Brain microvascular endothelial cell (primary cell): Measurements from ENCODE around the gene ZIC1.

Experiments used
- DNase-seq: peaks from one replicate; pipeline ENCODE4 v3.0.0-alpha.2; 2020
- H3K27ac ChIP-seq: fragments of 250-450 bp; sonication (Bioruptor Pico); 2 replicates; pipeline ENCODE4 v1.5.1; 2020; ENCODE audit warnings: mild to moderate bottlenecking, moderate library complexity
- H3K27me3 ChIP-seq: fragments of 250-450 bp; sonication (Bioruptor Pico); replicated peaks from 2 replicates; pipeline ENCODE4 v1.5.1; 2020; ENCODE audit warnings: mild to moderate bottlenecking
- H3K36me3 ChIP-seq: fragments of 250-450 bp; sonication (Bioruptor Pico); replicated peaks from 2 replicates; pipeline ENCODE4 v1.5.1; 2020; ENCODE audit warnings: mild to moderate bottlenecking
- H3K4me3 ChIP-seq: 2 replicates; pipeline ENCODE4 v1.5.1; 2011; ENCODE audit warnings: low read depth, mild to moderate bottlenecking, control low read depth, low read length, moderate library complexity
- in situ Hi-C: cut with HindIII; loops from 2 replicates; pipeline ENCODE4 v1.10.0; 2017; ENCODE audit warnings: low sequenced_read_pairs, low pct_ligation_motif_present
- TF ChIP-seq, protein P1 (sequence below): IDR thresholded peaks from 2 replicates; pipeline ENCODE4 v1.5.1; 2011; ENCODE audit warnings: low read depth, mild to moderate bottlenecking, moderate library complexity, low read length, control low read depth, inconsistent platforms; ENCODE audit errors: missing control alignments

Gene ZIC1

GRCh38 chr3:147423537-147423797 lies 14.3 kb downstream of the ZIC1 start:
- TF ChIP-seq, protein P1, sequence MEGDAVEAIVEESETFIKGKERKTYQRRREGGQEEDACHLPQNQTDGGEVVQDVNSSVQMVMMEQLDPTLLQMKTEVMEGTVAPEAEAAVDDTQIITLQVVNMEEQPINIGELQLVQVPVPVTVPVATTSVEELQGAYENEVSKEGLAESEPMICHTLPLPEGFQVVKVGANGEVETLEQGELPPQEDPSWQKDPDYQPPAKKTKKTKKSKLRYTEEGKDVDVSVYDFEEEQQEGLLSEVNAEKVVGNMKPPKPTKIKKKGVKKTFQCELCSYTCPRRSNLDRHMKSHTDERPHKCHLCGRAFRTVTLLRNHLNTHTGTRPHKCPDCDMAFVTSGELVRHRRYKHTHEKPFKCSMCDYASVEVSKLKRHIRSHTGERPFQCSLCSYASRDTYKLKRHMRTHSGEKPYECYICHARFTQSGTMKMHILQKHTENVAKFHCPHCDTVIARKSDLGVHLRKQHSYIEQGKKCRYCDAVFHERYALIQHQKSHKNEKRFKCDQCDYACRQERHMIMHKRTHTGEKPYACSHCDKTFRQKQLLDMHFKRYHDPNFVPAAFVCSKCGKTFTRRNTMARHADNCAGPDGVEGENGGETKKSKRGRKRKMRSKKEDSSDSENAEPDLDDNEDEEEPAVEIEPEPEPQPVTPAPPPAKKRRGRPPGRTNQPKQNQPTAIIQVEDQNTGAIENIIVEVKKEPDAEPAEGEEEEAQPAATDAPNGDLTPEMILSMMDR = no peak
- peak; percentile 32 for DNase-seq
- no peaks in the 10 kb centered on the region for H3K36me3 ChIP-seq
- peak overlapping the region; percentile 74 for H3K27ac ChIP-seq
- in situ Hi-C loops = loop anchor here (25.0 kb wide), 1 partner anchor 664 kb away; no protein-coding TSS in a partner anchor
- H3K4me3 ChIP-seq = peak overlapping the region; percentile 42
- H3K27me3 ChIP-seq = no peaks in the 10 kb centered on the region

- peak overlapping the region; percentile 74 for H3K27ac ChIP-seq
- peak overlapping the region; percentile 42 for H3K4me3 ChIP-seq
- in situ Hi-C loops = loop anchor here (25.0 kb wide), 1 partner anchor 663 kb away; no protein-coding TSS in a partner anchor
- peak; percentile 80 for DNase-seq
- TF ChIP-seq, protein P1 = no peak
- no peaks in the 10 kb centered on the region for H3K36me3 ChIP-seq
- no peaks in the 10 kb centered on the region for H3K27me3 ChIP-seq
These were observed 14.8 kb downstream of the ZIC1 start for GRCh38 chr3:147423798-147424580.

DNA sequence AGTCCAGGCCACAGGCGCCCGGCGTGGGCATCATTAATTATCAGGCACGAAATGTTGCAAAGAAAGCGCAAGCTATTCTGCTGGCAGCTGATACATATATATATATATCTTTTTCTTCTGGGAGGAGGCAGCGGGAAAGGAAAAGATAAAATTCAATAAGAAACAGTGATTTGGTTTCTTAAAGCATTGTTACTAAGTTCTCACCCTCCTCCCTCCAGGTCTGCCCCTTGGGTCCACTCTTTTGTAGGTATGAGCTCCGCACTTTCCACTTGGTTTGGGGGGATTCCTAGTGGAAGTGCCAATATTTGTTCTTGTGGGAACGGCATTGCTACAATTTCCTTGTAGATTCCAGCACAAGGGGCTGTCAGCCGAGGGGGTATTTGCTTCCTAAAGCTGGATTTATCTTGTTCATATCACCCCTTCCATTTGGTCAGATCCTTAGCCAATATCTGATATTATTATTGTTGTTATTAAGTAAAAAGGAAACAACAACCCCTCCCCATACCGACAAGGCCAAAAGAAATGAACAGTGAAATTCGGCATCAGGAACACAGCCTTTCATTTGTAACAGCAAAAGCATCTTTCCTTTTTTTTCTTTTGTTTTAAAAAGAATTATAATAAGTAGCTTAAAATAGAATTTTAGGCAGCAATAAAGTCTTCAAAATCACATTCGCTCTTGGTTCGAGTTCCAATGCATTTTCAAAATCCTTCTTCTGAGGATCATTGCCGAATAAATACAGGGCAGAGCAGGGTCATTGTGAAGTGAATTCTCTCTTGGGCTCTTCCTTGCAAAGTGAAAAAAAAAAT lies 15.6 kb downstream of the ZIC1 start:
- DNase-seq = no peak
- in situ Hi-C loops = loop anchor here (25.0 kb wide), 1 partner anchor 663 kb away; no protein-coding TSS in a partner anchor
- no peaks in the 10 kb centered on the region for H3K27me3 ChIP-seq

DNA sequence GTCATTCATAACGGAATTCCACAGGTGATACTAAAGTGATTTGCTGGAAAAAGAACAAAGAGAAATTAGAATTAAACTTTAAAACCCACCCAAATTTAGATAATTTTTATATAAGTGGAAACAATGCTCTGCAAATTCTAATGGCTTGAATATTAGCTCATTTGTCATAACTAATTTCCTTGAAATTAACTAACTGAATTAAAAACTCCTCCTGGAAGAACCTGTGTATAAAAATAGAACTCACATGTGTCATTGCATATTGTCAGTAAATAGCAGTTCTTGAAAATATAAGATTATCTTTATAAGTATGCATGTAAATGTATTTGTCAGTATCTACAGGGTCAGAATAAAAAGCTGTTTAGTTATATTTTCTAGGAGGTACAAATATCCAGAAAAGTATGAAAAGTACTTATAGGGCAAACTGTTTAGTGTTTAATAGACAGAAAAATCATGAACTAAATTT lies 16.3 kb downstream of the ZIC1 start:
- TF ChIP-seq, protein P1 = no peak
- no peak overlapping the region for H3K4me3 ChIP-seq
- H3K36me3 ChIP-seq = no peaks in the 10 kb centered on the region
- no peak for DNase-seq
- in situ Hi-C loops = no loop called here
- H3K27me3 ChIP-seq = no peaks in the 10 kb centered on the region
- H3K27ac ChIP-seq = peak overlapping the region; percentile 74

More for the DNA sequence above, 15.6 kb downstream of the ZIC1 start:
- Histone ChIP-seq H3K4me3 (peak overlapping the region; percentile 22), H3K36me3 (no peaks in the 10 kb centered on the region), H3K27ac (peak overlapping the region; percentile 74)
- TF ChIP-seq, protein P1 = no peak

DNA sequence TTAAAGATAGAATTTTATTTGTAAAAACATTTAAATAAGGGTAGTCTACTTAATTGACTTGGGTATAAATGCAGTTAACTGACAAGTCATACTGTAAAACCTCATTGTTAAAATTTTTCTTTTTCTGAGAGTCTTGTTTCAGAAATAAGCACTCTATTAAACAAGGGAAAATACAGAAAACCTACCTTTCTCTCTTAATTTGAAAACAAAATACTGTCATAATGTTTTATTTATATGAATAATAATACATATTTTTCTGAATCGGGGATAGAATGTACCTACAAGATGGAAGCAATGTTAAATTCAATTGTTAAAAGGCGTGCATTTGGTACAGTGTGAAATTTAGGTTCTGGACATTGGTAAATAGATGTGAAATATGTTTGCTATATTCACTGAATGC lies 17.8 kb downstream of the ZIC1 start:
- no peak for DNase-seq
- Histone ChIP-seq H3K27ac (no peak overlapping the region), H3K27me3 (no peaks in the 10 kb centered on the region), H3K4me3 (no peak overlapping the region), H3K36me3 (no peaks in the 10 kb centered on the region)
- in situ Hi-C loops = no loop called here
- TF ChIP-seq, protein P1 = no peak
